Activated T-cell treated with anti-CD3 and anti-CD28 coated beads, Interleukin-2, amount 50 U/mL, for 24 hours (primary cell): Measurements from ENCODE around the gene MYLK2.
A peak's percentile ranks its signal among the peaks of the same experiment; 100 is the strongest.

Experiments used
- DNase-seq: peaks from one replicate; pipeline ENCODE4 v3.0.0-alpha.2; 2020
- H3K27ac Mint-ChIP-seq: 2 replicates; pipeline ENCODE4 v1.8.0; 2020; ENCODE audit warnings: mild to moderate bottlenecking, mixed read lengths
- H3K27me3 Mint-ChIP-seq: 2 replicates; pipeline ENCODE4 v1.8.0; 2020; ENCODE audit warnings: mixed read lengths
- H3K36me3 Mint-ChIP-seq: 2 replicates; pipeline ENCODE4 v1.8.0; 2020; ENCODE audit warnings: low read depth, mixed read lengths
- H3K4me1 Mint-ChIP-seq: 2 replicates; pipeline ENCODE4 v1.8.0; 2020; ENCODE audit warnings: low read depth, mixed read lengths
- H3K4me3 Mint-ChIP-seq: 2 replicates; pipeline ENCODE4 v1.8.0; 2020; ENCODE audit warnings: mild to moderate bottlenecking, moderate library complexity, mixed read lengths
- H3K9me3 Mint-ChIP-seq: 2 replicates; pipeline ENCODE4 v1.8.0; 2020; ENCODE audit warnings: mixed read lengths

MYLK2 gene

GRCh38 chr20:31879143-31879987, 60.2 kb downstream of the MYLK2 start:
- H3K36me3 Mint-ChIP-seq = no peaks in the 10 kb centered on the region
- H3K27ac Mint-ChIP-seq = peak overlapping the region; percentile 90
- peaks cover 13% of the 10 kb centered on the region for H3K4me1 Mint-ChIP-seq
- H3K27me3 Mint-ChIP-seq = peaks cover 3% of the 10 kb centered on the region
- DNase-seq = peak; percentile 87
- H3K4me3 Mint-ChIP-seq = peak overlapping the region; percentile 87
- no peaks in the 10 kb centered on the region for H3K9me3 Mint-ChIP-seq

- no peak overlapping the region for H3K4me3 Mint-ChIP-seq
- H3K9me3 Mint-ChIP-seq = no peaks in the 10 kb centered on the region
- H3K36me3 Mint-ChIP-seq = no peaks in the 10 kb centered on the region
- H3K4me1 Mint-ChIP-seq = peaks cover 13% of the 10 kb centered on the region
- DNase-seq = no peak
- H3K27me3 Mint-ChIP-seq = peaks cover 10% of the 10 kb centered on the region
- no peak overlapping the region for H3K27ac Mint-ChIP-seq
Measured at GRCh38 chr20:31881945-31882344, 62.8 kb downstream of the MYLK2 start.

GRCh38 chr20:31883829-31884228, 64.7 kb downstream of the MYLK2 start:
- no peak for DNase-seq
- Mint-ChIP-seq H3K36me3 (no peaks in the 10 kb centered on the region), H3K27ac (no peak overlapping the region), H3K27me3 (peaks cover 7% of the 10 kb centered on the region), H3K4me1 (peaks cover 13% of the 10 kb centered on the region), H3K9me3 (no peaks in the 10 kb centered on the region), H3K4me3 (no peak overlapping the region)
